GM12891 (cell line): ENCODE data around the gene QRICH2.
"Not testable (repeated sequence)": the region's sequence is repeated elsewhere in the genome, so short reads cannot be mapped to it uniquely, and the experiment has no call there.

Source experiments
- DNase-seq: peaks from one replicate; pipeline ENCODE4 v3.0.0; 2011; ENCODE audit warnings: low spot score; ENCODE audit not compliant: insufficient read length
- FAIRE-seq: peaks from 2 replicates; lab custom pipeline; 2011; peaks lifted over from hg19 to GRCh38; lab: Jason Lieb, UNC
- PAX5 ChIP-seq: IDR thresholded peaks from 2 replicates; pipeline ENCODE4 v1.6.1; 2011; ENCODE audit warnings: low read length, moderate library complexity, mild to moderate bottlenecking; ENCODE audit not compliant: insufficient read depth, severe bottlenecking
- POLR2A ChIP-seq: IDR thresholded peaks from 2 replicates; pipeline ENCODE4 v1.6.1; 2011; ENCODE audit warnings: low read depth, low read length, control low read depth
- POLR2AphosphoS5 ChIP-seq: IDR thresholded peaks from 2 replicates; pipeline ENCODE4 v1.6.1; 2011; ENCODE audit warnings: low read depth, low read length, control low read depth
- POU2F2 ChIP-seq: IDR thresholded peaks from 2 replicates; pipeline ENCODE4 v1.6.1; 2011; ENCODE audit warnings: low read depth, mild to moderate bottlenecking, control low read depth, low read length, moderate library complexity
- SPI1 ChIP-seq: IDR thresholded peaks from 2 replicates; pipeline ENCODE4 v1.6.1; 2011; ENCODE audit warnings: low read depth, low read length, control low read depth
- TAF1 ChIP-seq: IDR thresholded peaks from 2 replicates; pipeline ENCODE4 v1.6.1; 2011; ENCODE audit warnings: low read depth, low read length, control low read depth

Gene QRICH2

GRCh38 chr17:76350463-76350862, 42.4 kb upstream of the QRICH2 start:
- no peak for TF ChIP-seq POU2F2
- no peak for TF ChIP-seq PAX5
- TF ChIP-seq POLR2A = no peak
- no peak for TF ChIP-seq SPI1
- TF ChIP-seq POLR2AphosphoS5 = no peak
- TF ChIP-seq TAF1 = no peak
- DNase-seq (no peak), FAIRE-seq (no peak)

GRCh38 chr17:76346936-76347335, 38.9 kb upstream of the QRICH2 start:
- DNase-seq, FAIRE-seq: not testable (repeated sequence)

GRCh38 chr17:76345377-76345974, 37.4 kb upstream of the QRICH2 start:
- FAIRE-seq (no peak), DNase-seq (no peak)
- TF ChIP-seq TAF1 (no peak), SPI1 (no peak), POLR2AphosphoS5 (no peak), POLR2A (no peak), POU2F2 (no peak), PAX5 (no peak)

GRCh38 chr17:76343106-76343505, 35.0 kb upstream of the QRICH2 start:
- no peak for FAIRE-seq
- no peak for DNase-seq
- TF ChIP-seq PAX5 (no peak), SPI1 (no peak), POLR2A (no peak), POLR2AphosphoS5 (no peak), TAF1 (no peak), POU2F2 (no peak)

GRCh38 chr17:76341301-76341700, 33.2 kb upstream of the QRICH2 start:
- TF ChIP-seq SPI1 (no peak), PAX5 (no peak), TAF1 (no peak), POU2F2 (no peak), POLR2AphosphoS5 (no peak), POLR2A (no peak)
- FAIRE-seq = no peak
- DNase-seq = no peak

- FAIRE-seq (peak; percentile 35), DNase-seq (no peak)
- TF ChIP-seq POLR2A = no peak
- TF ChIP-seq POU2F2 = no peak
- no peak for TF ChIP-seq TAF1
- TF ChIP-seq POLR2AphosphoS5 = no peak
- TF ChIP-seq SPI1 = no peak
- TF ChIP-seq PAX5 = no peak
Observed at GRCh38 chr17:76337413-76337777, 29.3 kb upstream of the QRICH2 start.

- TF ChIP-seq POLR2A (no peak), POLR2AphosphoS5 (no peak), TAF1 (no peak), SPI1 (no peak), POU2F2 (no peak), PAX5 (no peak)
- DNase-seq (no peak), FAIRE-seq (no peak)
Observed at GRCh38 chr17:76336756-76337412, 28.8 kb upstream of the QRICH2 start.

- DNase-seq (no peak), FAIRE-seq (no peak)
- TF ChIP-seq POLR2AphosphoS5 (no peak), POLR2A (no peak), SPI1 (no peak), TAF1 (no peak), POU2F2 (no peak), PAX5 (no peak)
Observed at GRCh38 chr17:76335716-76336381, 27.8 kb upstream of the QRICH2 start.

GRCh38 chr17:76333673-76334505, 25.8 kb upstream of the QRICH2 start:
- DNase-seq = no peak
- TF ChIP-seq TAF1 (no peak), SPI1 (no peak), POLR2A (no peak), PAX5 (no peak), POLR2AphosphoS5 (no peak), POU2F2 (no peak)

More at GRCh38 chr17:76333673-76334505, 25.8 kb upstream of the QRICH2 start:
- FAIRE-seq = no peak
